Effector memory CD8-positive, alpha-beta T cell (primary cell): ENCODE data around the gene HERPUD2.
"Not testable (repeated sequence)": the region's sequence is repeated elsewhere in the genome, so short reads cannot be mapped to it uniquely, and the experiment has no call there.

Experiments
- ATAC-seq: fragments of 150-1000 bp; cut with Tn5 transposase; replicated peaks from 2 replicates; pipeline ENCODE4 v1.10.0; 2021; ENCODE audit warnings: mild to moderate bottlenecking, moderate library complexity
- DNase-seq, 3 experiments: peaks; one replicate each; pipeline ENCODE4 v3.0.0; 2021
- H3K27ac Mint-ChIP-seq, 2 donors: one replicate each; pipeline ENCODE4 v1.8.0; 2022; ENCODE audit warnings: mild to moderate bottlenecking in 2 of 2, mixed read lengths in 2 of 2, moderate library complexity in 2 of 2
- H3K27me3 Mint-ChIP-seq, 2 donors: one replicate each; pipeline ENCODE4 v1.8.0; 2022; ENCODE audit warnings: mixed read lengths in 2 of 2
- H3K36me3 Mint-ChIP-seq: one replicate; pipeline ENCODE4 v1.8.0; 2022; ENCODE audit warnings: mild to moderate bottlenecking, moderate library complexity, mixed read lengths; ENCODE audit not compliant: insufficient read depth
- H3K4me1 Mint-ChIP-seq, 2 donors: one replicate each; pipeline ENCODE4 v1.8.0; 2022; ENCODE audit warnings: low read depth in 2 of 2, mixed read lengths in 2 of 2
- H3K4me3 Mint-ChIP-seq, 2 donors: one replicate each; pipeline ENCODE4 v1.8.0; 2022; ENCODE audit warnings: mild to moderate bottlenecking in 2 of 2, mixed read lengths in 2 of 2, moderate library complexity in 2 of 2
- H3K9me3 Mint-ChIP-seq, 2 donors: one replicate each; pipeline ENCODE4 v1.8.0; 2022; ENCODE audit warnings: mixed read lengths in 2 of 2

The HERPUD2 gene

GRCh38 chr7:35690614-35691013, 4.3 kb downstream of the HERPUD2 start:
- DNase-seq, result peak in 1 of 3 experiments; percentile 23
- Mint-ChIP-seq H3K4me1 (peaks cover 58 to 73% of the 10 kb centered on the region in 2 donors), H3K36me3 (peaks cover 59% of the 10 kb centered on the region), H3K4me3 (peak overlapping the region; percentile 92 to 97), H3K27ac (peak overlapping the region; percentile 99)
- not testable (repeated sequence) for H3K27me3 Mint-ChIP-seq, ATAC-seq, H3K9me3 Mint-ChIP-seq

GRCh38 chr7:35685781-35686180, 9.2 kb downstream of the HERPUD2 start:
- H3K27me3 Mint-ChIP-seq, result no peaks in the 10 kb centered on the region
- no peak overlapping the region for H3K4me3 Mint-ChIP-seq
- peaks cover 54 to 69% of the 10 kb centered on the region in 2 donors for H3K4me1 Mint-ChIP-seq
- ATAC-seq (no peak), DNase-seq (no peak)
- peaks cover 57% of the 10 kb centered on the region for H3K36me3 Mint-ChIP-seq
- no peaks in the 10 kb centered on the region for H3K9me3 Mint-ChIP-seq
- peak overlapping the region in 1 of 2 donors; percentile 41 for H3K27ac Mint-ChIP-seq

- peaks cover 44 to 66% of the 10 kb centered on the region in 2 donors for H3K4me1 Mint-ChIP-seq
- peak overlapping the region in 1 of 2 donors; percentile 52 for H3K4me3 Mint-ChIP-seq
- DNase-seq, result no peak
- H3K9me3 Mint-ChIP-seq, result no peaks in the 10 kb centered on the region
- peaks cover 44% of the 10 kb centered on the region for H3K36me3 Mint-ChIP-seq
- peak overlapping the region; percentile 3 to 35 for H3K27ac Mint-ChIP-seq
- H3K27me3 Mint-ChIP-seq, result no peaks in the 10 kb centered on the region
- peak; percentile 43 for ATAC-seq
These were observed 13.5 kb downstream of the HERPUD2 start for GRCh38 chr7:35681231-35682029.

- H3K9me3 Mint-ChIP-seq, result no peaks in the 10 kb centered on the region
- ATAC-seq, result peak; percentile 84
- peak overlapping the region; percentile 2 to 71 for H3K27ac Mint-ChIP-seq
- peaks cover 49 to 74% of the 10 kb centered on the region in 2 donors for H3K4me1 Mint-ChIP-seq
- peak overlapping the region; percentile 7 to 52 for H3K4me3 Mint-ChIP-seq
- no peak for DNase-seq
- no peaks in the 10 kb centered on the region for H3K27me3 Mint-ChIP-seq
- peaks cover 41% of the 10 kb centered on the region for H3K36me3 Mint-ChIP-seq
These were observed 14.4 kb downstream of the HERPUD2 start for GRCh38 chr7:35680403-35681013.

- peak overlapping the region; percentile 35 to 47 for H3K27ac Mint-ChIP-seq
- no peaks in the 10 kb centered on the region for H3K9me3 Mint-ChIP-seq
- peaks cover 22% of the 10 kb centered on the region for H3K36me3 Mint-ChIP-seq
- no peak for ATAC-seq
- no peaks in the 10 kb centered on the region for H3K27me3 Mint-ChIP-seq
- DNase-seq, result no peak
- H3K4me1 Mint-ChIP-seq, result peaks cover 44 to 72% of the 10 kb centered on the region in 2 donors
- H3K4me3 Mint-ChIP-seq, result no peak overlapping the region
These were observed 17.2 kb downstream of the HERPUD2 start for GRCh38 chr7:35677582-35678356.

- Mint-ChIP-seq H3K4me1 (peaks cover 37 to 65% of the 10 kb centered on the region in 2 donors), H3K27ac (peak overlapping the region in 1 of 2 donors; percentile 51), H3K36me3 (peaks cover 21% of the 10 kb centered on the region), H3K27me3 (no peaks in the 10 kb centered on the region), H3K9me3 (no peaks in the 10 kb centered on the region), H3K4me3 (no peak overlapping the region)
- DNase-seq (no peak), ATAC-seq (peak; percentile 31)
These were observed 18.7 kb downstream of the HERPUD2 start for GRCh38 chr7:35676211-35676610.

GRCh38 chr7:35670856-35671569, 23.9 kb downstream of the HERPUD2 start:
- H3K36me3 Mint-ChIP-seq, result peaks cover 57% of the 10 kb centered on the region
- H3K4me1 Mint-ChIP-seq, result peaks cover 20 to 30% of the 10 kb centered on the region in 2 donors
- H3K9me3 Mint-ChIP-seq, result no peaks in the 10 kb centered on the region
- H3K27me3 Mint-ChIP-seq, result no peaks in the 10 kb centered on the region
- H3K27ac Mint-ChIP-seq, result peak overlapping the region in 1 of 2 donors; percentile 78
- no peak overlapping the region for H3K4me3 Mint-ChIP-seq
- no peak for DNase-seq
- no peak for ATAC-seq

GRCh38 chr7:35660411-35660810, 34.5 kb downstream of the HERPUD2 start:
- Mint-ChIP-seq H3K27ac (peak overlapping the region in 1 of 2 donors; percentile 77), H3K4me1 (peaks cover 34 to 49% of the 10 kb centered on the region in 2 donors), H3K36me3 (peaks cover 46% of the 10 kb centered on the region)
- not testable (repeated sequence) for H3K9me3 Mint-ChIP-seq, DNase-seq, H3K4me3 Mint-ChIP-seq, ATAC-seq, H3K27me3 Mint-ChIP-seq

- ATAC-seq (no peak), DNase-seq (no peak)
- Mint-ChIP-seq H3K27me3 (no peaks in the 10 kb centered on the region), H3K27ac (peak overlapping the region in 1 of 2 donors; percentile 50), H3K36me3 (peaks cover 43% of the 10 kb centered on the region), H3K4me3 (no peak overlapping the region), H3K9me3 (peaks cover 0 to 6% of the 10 kb centered on the region in 2 donors), H3K4me1 (peaks cover 43 to 57% of the 10 kb centered on the region in 2 donors)
These were observed 36.2 kb downstream of the HERPUD2 start for GRCh38 chr7:35658606-35659201.

GRCh38 chr7:35657125-35657524, 37.8 kb downstream of the HERPUD2 start:
- H3K36me3 Mint-ChIP-seq, result peaks cover 37% of the 10 kb centered on the region

GRCh38 chr7:35654558-35654957, 40.4 kb downstream of the HERPUD2 start:
- peak overlapping the region in 1 of 2 donors; percentile 93 for H3K27ac Mint-ChIP-seq
- H3K4me3 Mint-ChIP-seq, result peak overlapping the region; percentile 67 to 85
- not testable (repeated sequence) for H3K9me3 Mint-ChIP-seq, DNase-seq, H3K27me3 Mint-ChIP-seq, ATAC-seq
- peaks cover 61 to 83% of the 10 kb centered on the region in 2 donors for H3K4me1 Mint-ChIP-seq
- peaks cover 41% of the 10 kb centered on the region for H3K36me3 Mint-ChIP-seq

More at GRCh38 chr7:35657125-35657524, 37.8 kb downstream of the HERPUD2 start:
- ATAC-seq, result no peak
- Mint-ChIP-seq H3K9me3 (peaks cover 0 to 6% of the 10 kb centered on the region in 2 donors), H3K4me1 (peaks cover 46 to 65% of the 10 kb centered on the region in 2 donors), H3K27ac (peak overlapping the region; percentile 35 to 49), H3K4me3 (peak overlapping the region in 1 of 2 donors; percentile 35), H3K27me3 (no peaks in the 10 kb centered on the region)
- DNase-seq, result no peak

GRCh38 chr7:35652124-35652523, 42.8 kb downstream of the HERPUD2 start:
- peak overlapping the region; percentile 60 to 93 for H3K27ac Mint-ChIP-seq
- H3K4me1 Mint-ChIP-seq, result peaks cover 63 to 84% of the 10 kb centered on the region in 2 donors
- H3K9me3 Mint-ChIP-seq, result peaks cover 0 to 6% of the 10 kb centered on the region in 2 donors
- H3K36me3 Mint-ChIP-seq, result peaks cover 43% of the 10 kb centered on the region
- ATAC-seq (peak; percentile 82), DNase-seq (peak in 2 of 3 experiments; percentile 8 to 14)
- H3K4me3 Mint-ChIP-seq, result peak overlapping the region; percentile 67 to 85
- no peaks in the 10 kb centered on the region for H3K27me3 Mint-ChIP-seq
